ENCODE results near the gene LCOR.

Gene LCOR

DNA sequence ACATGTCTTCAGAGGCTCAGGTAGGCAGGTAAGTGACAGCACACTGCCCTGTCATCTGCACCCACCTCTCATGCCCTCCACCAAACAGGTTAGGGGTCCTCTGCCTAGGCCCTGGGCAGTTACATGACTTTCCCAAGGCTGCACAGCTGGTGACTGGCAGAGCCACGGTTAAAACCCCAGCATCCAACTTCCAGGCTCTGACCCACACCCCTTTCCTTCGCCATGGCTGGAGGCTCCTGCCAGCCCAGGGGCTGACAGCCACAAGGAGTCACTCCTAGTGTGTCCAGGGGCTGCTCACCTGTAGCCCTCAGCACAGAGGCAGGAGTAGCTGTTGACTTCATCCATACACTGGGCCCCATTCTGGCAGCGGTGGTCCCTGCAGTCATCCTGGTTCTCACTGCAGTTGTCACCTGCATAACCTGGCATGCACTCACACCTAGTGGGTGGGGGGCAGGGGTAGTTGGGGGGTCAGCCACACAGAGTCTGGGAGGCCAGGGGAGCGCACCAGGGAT, 178.7 kb downstream of the LCOR start:
- FAIRE-seq (no peak), DNase-seq (ENCODE audit: insufficient read length, low spot score) (no peak)
- TF ChIP-seq, protein P1, sequence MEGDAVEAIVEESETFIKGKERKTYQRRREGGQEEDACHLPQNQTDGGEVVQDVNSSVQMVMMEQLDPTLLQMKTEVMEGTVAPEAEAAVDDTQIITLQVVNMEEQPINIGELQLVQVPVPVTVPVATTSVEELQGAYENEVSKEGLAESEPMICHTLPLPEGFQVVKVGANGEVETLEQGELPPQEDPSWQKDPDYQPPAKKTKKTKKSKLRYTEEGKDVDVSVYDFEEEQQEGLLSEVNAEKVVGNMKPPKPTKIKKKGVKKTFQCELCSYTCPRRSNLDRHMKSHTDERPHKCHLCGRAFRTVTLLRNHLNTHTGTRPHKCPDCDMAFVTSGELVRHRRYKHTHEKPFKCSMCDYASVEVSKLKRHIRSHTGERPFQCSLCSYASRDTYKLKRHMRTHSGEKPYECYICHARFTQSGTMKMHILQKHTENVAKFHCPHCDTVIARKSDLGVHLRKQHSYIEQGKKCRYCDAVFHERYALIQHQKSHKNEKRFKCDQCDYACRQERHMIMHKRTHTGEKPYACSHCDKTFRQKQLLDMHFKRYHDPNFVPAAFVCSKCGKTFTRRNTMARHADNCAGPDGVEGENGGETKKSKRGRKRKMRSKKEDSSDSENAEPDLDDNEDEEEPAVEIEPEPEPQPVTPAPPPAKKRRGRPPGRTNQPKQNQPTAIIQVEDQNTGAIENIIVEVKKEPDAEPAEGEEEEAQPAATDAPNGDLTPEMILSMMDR (IDR thresholded peaks at IDR 0.05; ENCODE audit: insufficient read depth, missing control alignments), result no peak

- FAIRE-seq (no peak), DNase-seq (ENCODE audit: insufficient read length, low spot score) (no peak)
- TF ChIP-seq, protein P1 (IDR thresholded peaks at IDR 0.05; ENCODE audit: insufficient read depth, missing control alignments), result no peak
Measured at GRCh38 chr10:97011397-97011796, 179.3 kb downstream of the LCOR start.

DNA sequence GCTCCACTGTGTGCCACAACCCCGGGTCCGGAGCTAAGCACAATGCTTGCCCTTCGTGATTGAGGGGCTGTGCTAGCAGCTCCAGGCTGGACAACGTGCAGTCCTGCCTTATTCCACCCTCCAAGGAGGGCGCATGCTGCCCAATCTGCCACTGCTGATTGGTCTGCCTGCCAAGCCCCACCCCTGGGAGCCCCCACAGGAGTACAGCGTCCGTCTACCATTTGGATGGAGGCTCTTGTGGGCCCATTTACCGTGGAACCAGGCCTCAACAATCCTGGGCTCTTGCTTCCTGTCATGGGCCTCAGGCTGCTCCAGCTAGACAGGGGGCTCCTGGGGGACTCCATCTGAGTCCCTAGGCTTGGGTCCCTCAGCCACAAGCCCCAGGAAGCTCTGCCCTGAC, 180.4 kb downstream of the LCOR start:
- FAIRE-seq (no peak), DNase-seq (ENCODE audit: insufficient read length, low spot score) (no peak)
- TF ChIP-seq, protein P1 (IDR thresholded peaks at IDR 0.05; ENCODE audit: insufficient read depth, missing control alignments), result no peak

- TF ChIP-seq, protein P1 (IDR thresholded peaks at IDR 0.05; ENCODE audit: insufficient read depth, missing control alignments), result no peak
- FAIRE-seq (no peak), DNase-seq (ENCODE audit: insufficient read length, low spot score) (no peak)
Measured at GRCh38 chr10:97013568-97013967, 181.5 kb downstream of the LCOR start.

GRCh38 chr10:97013983-97014382, 181.9 kb downstream of the LCOR start:
- FAIRE-seq (no peak), DNase-seq (ENCODE audit: insufficient read length, low spot score) (no peak)
- TF ChIP-seq, protein P1 (IDR thresholded peaks at IDR 0.05; ENCODE audit: insufficient read depth, missing control alignments), result no peak

DNA sequence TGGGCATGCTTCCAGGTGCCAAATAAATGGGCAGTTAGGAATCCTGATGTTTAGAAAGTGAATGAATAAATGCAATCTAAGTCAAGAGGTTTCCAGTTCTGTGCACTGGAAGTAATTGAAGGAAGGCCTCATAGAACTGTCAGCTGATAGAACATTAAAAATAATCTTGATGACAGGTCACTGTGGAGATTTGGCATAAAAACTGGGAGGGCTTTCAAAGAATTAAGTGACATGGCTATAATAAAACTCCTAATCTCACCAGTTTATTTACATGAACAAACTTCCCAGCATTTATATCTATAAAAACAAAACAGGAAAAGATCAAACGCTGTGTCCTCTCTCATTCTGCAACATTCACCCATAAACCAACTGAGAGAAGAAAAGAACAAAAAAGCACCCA, 183.1 kb downstream of the LCOR start:
- TF ChIP-seq, protein P1 (IDR thresholded peaks at IDR 0.05; ENCODE audit: insufficient read depth, missing control alignments), result no peak
- FAIRE-seq (no peak), DNase-seq (ENCODE audit: insufficient read length, low spot score) (no peak)

DNA sequence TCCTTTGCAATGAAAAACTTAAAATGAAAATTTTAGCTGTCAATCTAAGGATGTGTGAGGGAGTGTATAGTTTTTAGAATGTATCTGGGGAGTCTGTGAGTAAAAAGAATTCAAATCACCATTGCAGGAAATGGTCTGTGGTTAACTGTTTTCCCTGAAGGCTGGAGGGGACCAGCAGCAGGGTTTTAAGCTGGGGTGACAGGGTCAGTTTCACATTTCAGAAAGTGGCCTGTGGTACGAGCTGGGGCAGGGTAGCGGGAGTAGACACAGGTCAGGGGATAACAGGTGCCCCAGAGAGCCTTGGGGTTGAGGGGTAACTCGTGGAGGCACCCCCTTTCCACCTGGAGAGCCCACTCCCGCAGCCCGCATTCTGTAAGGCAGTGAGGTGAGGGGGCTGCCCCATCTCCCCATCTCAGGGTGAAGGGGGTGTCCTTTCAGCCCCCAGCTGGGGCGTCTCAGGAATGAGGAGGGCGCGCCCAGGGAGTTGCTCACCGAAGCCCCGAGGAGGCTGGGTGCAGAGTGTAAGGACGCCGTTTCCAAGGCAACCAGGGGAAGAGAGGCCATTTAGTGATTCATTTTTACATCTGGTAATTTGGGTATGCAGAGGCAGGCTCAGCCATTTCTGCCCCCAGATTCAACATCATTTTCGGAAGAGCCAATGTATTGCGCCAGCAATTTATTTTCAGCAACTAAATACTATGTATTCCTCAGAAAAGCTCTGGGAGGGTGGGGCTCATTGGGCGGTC, 184.8 kb downstream of the LCOR start:
- FAIRE-seq (no peak), DNase-seq (ENCODE audit: insufficient read length, low spot score) (no peak)
- TF ChIP-seq, protein P1 (IDR thresholded peaks at IDR 0.05; ENCODE audit: insufficient read depth, missing control alignments), result no peak

Measured in D721Med (cell line).